Transverse colon (tissue), 4 donors: Measurements from ENCODE around the gene RABEP1. TPM values are rescaled to one million over a fixed set of nuclear protein-coding genes. Genes with fewer than 3 reads are reported as not detected.

ENCODE experiments used
- DNase-seq: peaks from one replicate; pipeline ENCODE4 v3.0.0-alpha.2; 2019
- H3K27ac ChIP-seq, 4 donors: fragments of 200-600 bp; sonication (generic); 2 replicates each; pipeline ENCODE4 v1.5.1; 2016 to 2018; ENCODE audit warnings: inconsistent platforms in 4 of 4
- H3K27me3 ChIP-seq: fragments of 200-600 bp; sonication (generic); 2 replicates; pipeline ENCODE4 v1.5.1; 2017; ENCODE audit warnings: inconsistent platforms
- H3K36me3 ChIP-seq, 4 donors: fragments of 200-600 bp; sonication (generic); 2 replicates each; pipeline ENCODE4 v1.5.1; 2017 to 2019; ENCODE audit warnings: inconsistent platforms in 4 of 4
- H3K4me1 ChIP-seq, 4 donors: fragments of 200-600 bp; sonication (generic); 2 replicates each; pipeline ENCODE4 v1.5.1; 2017 to 2020; ENCODE audit warnings: inconsistent platforms in 4 of 4
- H3K4me3 ChIP-seq, 4 donors: fragments of 200-600 bp; sonication (generic); 1 replicate in 1 of 4; 2 replicates in 3 of 4; pipeline versions ENCODE4 v1.5.1 to v1.6.1; 2017 to 2019; ENCODE audit warnings: inconsistent platforms in 4 of 4
- H3K9me3 ChIP-seq, 2 donors: fragments of 200-600 bp; sonication (generic); 2 replicates each; pipeline ENCODE4 v1.5.1; 2017 to 2019; ENCODE audit warnings: inconsistent platforms in 2 of 2
- CTCF ChIP-seq, 5 experiments: fragments of 200-600 bp in 3 of 5; fragments of 450-650 bp in 2 of 5; sonication (generic) in 3 of 5; IDR thresholded peaks; 1 replicate in 2 of 5; 2 replicates in 3 of 5; pipeline ENCODE4 v1.5.1; 2016 to 2017; ENCODE audit warnings: antibody characterized with exemption in 5 of 5, inconsistent platforms in 3 of 5, mild to moderate bottlenecking in 2 of 5, moderate library complexity in 1 of 5
- EP300 ChIP-seq: sonication (generic); formaldehyde crosslinking; IDR thresholded peaks from one replicate; pipeline ENCODE4 v1.6.1; 2017; ENCODE audit warnings: antibody characterized with exemption, low read depth
- POLR2A ChIP-seq: fragments of 450-650 bp; IDR thresholded peaks from one replicate; pipeline ENCODE4 v1.6.1; 2016; ENCODE audit warnings: antibody characterized with exemption, mild to moderate bottlenecking, moderate library complexity
- POLR2AphosphoS5 ChIP-seq, 3 donors: sonication (generic); formaldehyde crosslinking; IDR thresholded peaks; one replicate each; pipeline ENCODE4 v1.6.1; 2016; ENCODE audit warnings: antibody characterized with exemption in 3 of 3
- WGBS, 2 donors: methylation state at CpG; one replicate each; pipeline ENCODE4 v1.1.5; 2018; ENCODE audit warnings: low coverage in 1 of 2; 5-methylcytosine and 5-hydroxymethylcytosine counted together
- in situ Hi-C, 4 donors: fragments of 200-750 bp; cut with MboI; loops; one replicate each; pipeline versions ENCODE4 v1.15.0 to v1.15.1; 2017; ENCODE audit warnings: low sequenced_read_pairs in 3 of 4, low pct_ligation_motif_present in 1 of 4, low pct_unique_long_range_greater_than_20kb in 1 of 4
- intact Hi-C: fragments of 100-400 bp; cut with DNase I; formaldehyde crosslinking; loops from one replicate; pipeline ENCODE4 v1.15.1; 2023; ENCODE audit warnings: low total_unique reads
- total RNA-seq, 4 donors: library from RNA; depleted of rRNA; stranded (reverse); fragments of >200 nt; gene quantifications; one replicate each; pipeline ENCODE4 v1.1.0, GENCODE V29; 2016

RABEP1 gene
- total RNA-seq, 4 donors from 2014 or later = 23.6 to 43.8 (median 36.0) TPM

GRCh38 chr17:5422505-5422904 is 140.4 kb downstream of the RABEP1 start:
- peaks cover 0 to 42% (median 20%) of the 10 kb centered on the region in 4 donors for H3K36me3 ChIP-seq
- H3K27ac ChIP-seq = no peak overlapping the region
- no peak overlapping the region for H3K4me3 ChIP-seq
- TF ChIP-seq EP300 (no peak), POLR2A (no peak), POLR2AphosphoS5 (IDR thresholded peaks at IDR 0.05) (no peak), CTCF (IDR thresholded peaks at IDR 0.05) (no peak)
- no peaks in the 10 kb centered on the region for H3K27me3 ChIP-seq
- H3K9me3 ChIP-seq = no peaks in the 10 kb centered on the region
- 80 to 93% methylated on average over 1 to 2 of the region's 2 CpGs for WGBS, 2 donors
- in situ Hi-C loops (no loop called here), intact Hi-C loops (no loop called here)
- no peak for DNase-seq
- peaks cover 16 to 22% (median 18%) of the 10 kb centered on the region in 4 donors for H3K4me1 ChIP-seq

- Histone ChIP-seq H3K4me3 (no peak overlapping the region), H3K4me1 (peaks cover 7 to 10% (median 9%) of the 10 kb centered on the region in 4 donors), H3K9me3 (no peaks in the 10 kb centered on the region), H3K27me3 (no peaks in the 10 kb centered on the region), H3K27ac (no peak overlapping the region), H3K36me3 (peaks cover 0 to 52% (median 26%) of the 10 kb centered on the region in 4 donors)
- intact Hi-C loops (no loop called here), in situ Hi-C loops (no loop called here)
- WGBS, 2 donors = 59 to 80% methylated on average over 1 of the region's 1 CpG
- TF ChIP-seq POLR2A (no peak), EP300 (no peak), POLR2AphosphoS5 (IDR thresholded peaks at IDR 0.05) (no peak), CTCF (IDR thresholded peaks at IDR 0.05) (no peak)
- DNase-seq = no peak
Observed at GRCh38 chr17:5424909-5425308, 142.8 kb downstream of the RABEP1 start.

- Histone ChIP-seq H3K9me3 (no peaks in the 10 kb centered on the region), H3K27ac (no peak overlapping the region), H3K4me3 (no peak overlapping the region), H3K4me1 (peaks cover 5 to 6% (median 6%) of the 10 kb centered on the region in 4 donors), H3K36me3 (peaks cover 0 to 52% (median 26%) of the 10 kb centered on the region in 4 donors), H3K27me3 (no peaks in the 10 kb centered on the region)
- intact Hi-C loops = no loop called here
- DNase-seq = no peak
- 51 to 81% methylated on average over 2 to 3 of the region's 3 CpGs for WGBS, 2 donors
- in situ Hi-C loops = no loop called here
- TF ChIP-seq EP300 (no peak), CTCF (IDR thresholded peaks at IDR 0.05) (no peak), POLR2AphosphoS5 (IDR thresholded peaks at IDR 0.05) (no peak), POLR2A (no peak)
Observed at GRCh38 chr17:5425826-5426225, 143.7 kb downstream of the RABEP1 start.

GRCh38 chr17:5429191-5429887 is 147.3 kb downstream of the RABEP1 start:
- in situ Hi-C loops (no loop called here), intact Hi-C loops (no loop called here)
- Histone ChIP-seq H3K4me3 (no peak overlapping the region), H3K36me3 (peaks cover 0 to 60% (median 31%) of the 10 kb centered on the region in 4 donors), H3K4me1 (no peaks in the 10 kb centered on the region), H3K27me3 (no peaks in the 10 kb centered on the region), H3K9me3 (no peaks in the 10 kb centered on the region), H3K27ac (no peak overlapping the region)
- no peak for TF ChIP-seq POLR2A
- no peak for TF ChIP-seq EP300
- TF ChIP-seq POLR2AphosphoS5 (IDR thresholded peaks at IDR 0.05) = no peak
- no peak for TF ChIP-seq CTCF (IDR thresholded peaks at IDR 0.05)
- whole genome bisulfite sequencing, 2 donors = 67 to 75% methylated on average over 1 to 3 of the region's 3 CpGs
- no peak for DNase-seq
